ENCODE measurements around the gene PRDM16. TPM values are rescaled to one million over a fixed set of nuclear protein-coding genes. Genes with fewer than 3 reads are reported as not detected.

The PRDM16 gene
- polyA plus RNA-seq, 3 donors = not detected

DNA sequence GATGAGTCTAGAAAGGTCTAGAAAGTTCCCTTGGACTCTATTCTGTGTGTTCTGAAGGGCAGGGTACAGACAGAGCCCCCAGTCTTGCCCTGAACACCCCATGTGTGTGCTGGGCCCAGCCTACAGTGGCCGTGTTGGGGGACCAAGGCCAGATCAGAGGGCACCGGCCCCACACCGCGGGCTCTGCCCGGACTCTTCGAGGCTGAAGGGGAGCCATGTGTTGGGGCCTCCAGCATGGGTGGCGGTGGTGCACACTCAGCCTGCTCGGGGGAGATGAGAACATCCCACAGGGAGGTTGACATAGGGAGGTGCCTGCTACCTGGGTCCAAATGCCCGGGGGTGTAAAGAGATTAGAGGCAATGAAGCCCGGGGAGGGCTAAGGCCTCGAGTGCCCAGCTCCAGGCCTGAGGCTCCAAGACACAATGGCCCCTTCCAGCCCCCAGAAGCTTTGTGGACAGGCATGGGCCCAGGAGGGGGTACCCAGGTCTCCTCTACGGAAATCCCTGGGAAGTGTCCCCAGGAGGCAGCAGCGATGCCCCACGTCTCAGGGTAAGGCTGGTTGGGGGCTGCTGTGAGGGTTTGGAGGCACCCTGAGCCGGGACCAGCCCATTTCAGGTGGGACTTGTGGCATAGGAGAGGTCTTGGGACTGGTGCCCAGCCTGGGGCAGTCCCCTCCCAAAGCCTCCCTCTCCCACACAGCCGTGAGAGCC lies 397.5 kb downstream of the PRDM16 start:
- peaks cover 2 to 3% (median 2%) of the 10 kb centered on the region in 3 donors for H3K27me3 Mint-ChIP-seq (ENCODE audit: low read depth in 3 of 3)

DNA sequence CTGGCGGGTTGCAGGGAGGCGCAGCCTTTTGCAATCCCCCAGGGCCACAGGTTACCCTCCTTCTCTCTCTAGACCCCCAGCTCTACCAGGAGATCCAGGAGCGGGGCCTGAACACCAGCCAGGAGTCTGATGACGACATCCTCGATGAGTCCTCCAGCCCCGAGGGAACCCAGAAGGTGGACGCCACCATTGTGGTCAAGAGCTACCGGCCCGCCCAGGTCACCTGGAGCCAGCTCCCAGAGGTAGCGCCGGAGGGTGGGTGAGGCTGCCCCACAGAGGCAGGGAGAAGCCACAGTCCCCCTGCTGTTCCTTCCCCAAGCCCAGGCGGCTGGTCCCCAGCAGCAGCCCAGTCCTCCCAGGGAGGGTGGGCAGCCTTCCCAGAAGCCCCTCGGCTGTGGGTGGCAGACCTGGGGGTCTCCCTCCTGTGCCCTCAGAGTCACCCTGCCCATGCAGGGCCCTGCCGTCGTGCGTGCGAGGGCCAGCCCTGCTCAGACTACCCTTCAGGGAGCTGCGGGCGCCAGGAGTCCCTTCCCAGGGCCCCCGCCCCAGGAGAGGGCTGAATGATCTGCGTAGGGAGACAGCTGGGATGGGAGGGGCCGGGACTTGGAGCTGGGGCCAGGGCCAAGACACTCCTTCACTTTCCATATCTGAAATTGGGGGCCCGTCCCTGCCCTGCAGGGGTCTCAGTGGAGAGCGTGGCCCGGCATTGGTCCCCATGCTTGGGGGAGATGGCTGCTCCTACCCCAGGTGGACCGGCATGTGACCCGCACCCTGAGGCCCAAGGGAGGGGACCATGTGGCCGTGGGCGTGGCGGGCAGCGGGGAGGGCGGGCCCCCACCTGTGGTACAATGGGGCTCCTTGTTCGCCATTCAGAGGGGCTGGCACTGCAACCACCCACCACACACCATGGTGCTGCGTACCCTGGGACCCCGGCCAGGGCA lies 398.4 kb downstream of the PRDM16 start:
- intact Hi-C loops (cut with micrococcal nuclease) = no loop called here
- no peak for DNase-seq
- peaks cover 0 to 1% (median 0%) of the 10 kb centered on the region in 7 donors for H3K9me3 Mint-ChIP-seq

More for the DNA sequence above, 397.5 kb downstream of the PRDM16 start:
- no peak overlapping the region for H3K9ac ChIP-seq (ENCODE audit: insufficient read depth, low read length, poor library complexity, severe bottlenecking)
- no peak overlapping the region for H3K4me2 ChIP-seq (replicated peaks; ENCODE audit: extremely low read depth, low read length, poor library complexity, severe bottlenecking)
- H4K20me1 ChIP-seq (ENCODE audit: insufficient read depth, low read length) = no peaks in the 10 kb centered on the region
- Mint-ChIP-seq H3K36me3 (no peaks in the 10 kb centered on the region), H3K4me3 (no peak overlapping the region), H3K9me3 (peaks cover 0 to 1% (median 0%) of the 10 kb centered on the region in 7 donors), H3K4me1 (no peaks in the 10 kb centered on the region), H3K27ac (peak overlapping the region in 1 of 7 donors; percentile 31)
- no peak for DNase-seq
- intact Hi-C loops (cut with micrococcal nuclease) = no loop called here
- H3K79me2 ChIP-seq (ENCODE audit: insufficient read depth, low read length) = no peaks in the 10 kb centered on the region
- no peaks in the 10 kb centered on the region for H3K4me1 ChIP-seq (ENCODE audit: control insufficient read depth in 1 of 2, insufficient read depth in 2 of 2, low read length in 2 of 2)
- no peaks in the 10 kb centered on the region for H3K36me3 ChIP-seq (replicated peaks in 1 of 2; ENCODE audit: control insufficient read depth in 1 of 2, insufficient read depth in 2 of 2, low read length in 2 of 2)
- TF ChIP-seq, protein P1, sequence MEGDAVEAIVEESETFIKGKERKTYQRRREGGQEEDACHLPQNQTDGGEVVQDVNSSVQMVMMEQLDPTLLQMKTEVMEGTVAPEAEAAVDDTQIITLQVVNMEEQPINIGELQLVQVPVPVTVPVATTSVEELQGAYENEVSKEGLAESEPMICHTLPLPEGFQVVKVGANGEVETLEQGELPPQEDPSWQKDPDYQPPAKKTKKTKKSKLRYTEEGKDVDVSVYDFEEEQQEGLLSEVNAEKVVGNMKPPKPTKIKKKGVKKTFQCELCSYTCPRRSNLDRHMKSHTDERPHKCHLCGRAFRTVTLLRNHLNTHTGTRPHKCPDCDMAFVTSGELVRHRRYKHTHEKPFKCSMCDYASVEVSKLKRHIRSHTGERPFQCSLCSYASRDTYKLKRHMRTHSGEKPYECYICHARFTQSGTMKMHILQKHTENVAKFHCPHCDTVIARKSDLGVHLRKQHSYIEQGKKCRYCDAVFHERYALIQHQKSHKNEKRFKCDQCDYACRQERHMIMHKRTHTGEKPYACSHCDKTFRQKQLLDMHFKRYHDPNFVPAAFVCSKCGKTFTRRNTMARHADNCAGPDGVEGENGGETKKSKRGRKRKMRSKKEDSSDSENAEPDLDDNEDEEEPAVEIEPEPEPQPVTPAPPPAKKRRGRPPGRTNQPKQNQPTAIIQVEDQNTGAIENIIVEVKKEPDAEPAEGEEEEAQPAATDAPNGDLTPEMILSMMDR (IDR thresholded peaks at IDR 0.05) = no peak
- no peaks in the 10 kb centered on the region for H3K9me3 ChIP-seq (replicated peaks in 1 of 2; ENCODE audit: control insufficient read depth in 1 of 2, insufficient read depth in 1 of 2, low read length in 2 of 2)
- WGBS (ENCODE audit: insufficient coverage) = 91% methylated on average over 10 of the region's 16 CpGs
- H3K4me3 ChIP-seq (replicated peaks in 1 of 3; ENCODE audit: low read depth in 2 of 3, low read length in 3 of 3) = no peak overlapping the region
- no peak overlapping the region for H3K27ac ChIP-seq (ENCODE audit: low read depth in 1 of 2, low read length in 2 of 2)
- no peak overlapping the region for H2AFZ ChIP-seq (ENCODE audit: insufficient read depth, low read depth, low read length, poor library complexity, severe bottlenecking)
- H3K27me3 ChIP-seq (ENCODE audit: control insufficient read depth in 2 of 2, insufficient read depth in 2 of 2, low read length in 2 of 2) = no peaks in the 10 kb centered on the region

More for the DNA sequence above, 398.4 kb downstream of the PRDM16 start:
- no peak overlapping the region for H2AFZ ChIP-seq (ENCODE audit: insufficient read depth, low read depth, low read length, poor library complexity, severe bottlenecking)
- TF ChIP-seq, protein P1 (IDR thresholded peaks at IDR 0.05) = no peak
- no peaks in the 10 kb centered on the region for H4K20me1 ChIP-seq (ENCODE audit: insufficient read depth, low read length)
- H3K9ac ChIP-seq (ENCODE audit: insufficient read depth, low read length, poor library complexity, severe bottlenecking) = no peak overlapping the region
- no peaks in the 10 kb centered on the region for H3K9me3 ChIP-seq (replicated peaks in 1 of 2; ENCODE audit: control insufficient read depth in 1 of 2, insufficient read depth in 1 of 2, low read length in 2 of 2)
- no peaks in the 10 kb centered on the region for H3K27me3 ChIP-seq (ENCODE audit: control insufficient read depth in 2 of 2, insufficient read depth in 2 of 2, low read length in 2 of 2)
- Mint-ChIP-seq H3K27ac (peak overlapping the region in 1 of 7 donors; percentile 31), H3K27me3 (ENCODE audit: low read depth in 3 of 3) (peaks cover 2 to 3% (median 2%) of the 10 kb centered on the region in 3 donors), H3K4me3 (no peak overlapping the region), H3K36me3 (no peaks in the 10 kb centered on the region), H3K4me1 (no peaks in the 10 kb centered on the region)
- H3K4me2 ChIP-seq (replicated peaks; ENCODE audit: extremely low read depth, low read length, poor library complexity, severe bottlenecking) = no peak overlapping the region
- no peaks in the 10 kb centered on the region for H3K79me2 ChIP-seq (ENCODE audit: insufficient read depth, low read length)
- no peaks in the 10 kb centered on the region for H3K4me1 ChIP-seq (ENCODE audit: control insufficient read depth in 1 of 2, insufficient read depth in 2 of 2, low read length in 2 of 2)
- H3K36me3 ChIP-seq (replicated peaks in 1 of 2; ENCODE audit: control insufficient read depth in 1 of 2, insufficient read depth in 2 of 2, low read length in 2 of 2) = no peaks in the 10 kb centered on the region
- no peak overlapping the region for H3K27ac ChIP-seq (ENCODE audit: low read depth in 1 of 2, low read length in 2 of 2)
- no peak overlapping the region for H3K4me3 ChIP-seq (replicated peaks in 1 of 3; ENCODE audit: low read depth in 2 of 3, low read length in 3 of 3)
- WGBS (ENCODE audit: insufficient coverage) = 93% methylated on average over 31 of the region's 35 CpGs

All from CD14-positive monocyte (primary cell).